HG02938 (cell line): ENCODE results near the gene CFAP61.

Experiments used
- ATAC-seq: cut with Tn5 transposase; IDR thresholded peaks from one replicate; pipeline ENCODE4 v1.9.1; 2021; ENCODE audit warnings: mild to moderate bottlenecking, moderate library complexity; ENCODE audit not compliant: unreplicated experiment

Gene CFAP61

GRCh38 chr20:20390393-20390792 is 338.1 kb downstream of the CFAP61 start:
- ATAC-seq, result no peak

DNA sequence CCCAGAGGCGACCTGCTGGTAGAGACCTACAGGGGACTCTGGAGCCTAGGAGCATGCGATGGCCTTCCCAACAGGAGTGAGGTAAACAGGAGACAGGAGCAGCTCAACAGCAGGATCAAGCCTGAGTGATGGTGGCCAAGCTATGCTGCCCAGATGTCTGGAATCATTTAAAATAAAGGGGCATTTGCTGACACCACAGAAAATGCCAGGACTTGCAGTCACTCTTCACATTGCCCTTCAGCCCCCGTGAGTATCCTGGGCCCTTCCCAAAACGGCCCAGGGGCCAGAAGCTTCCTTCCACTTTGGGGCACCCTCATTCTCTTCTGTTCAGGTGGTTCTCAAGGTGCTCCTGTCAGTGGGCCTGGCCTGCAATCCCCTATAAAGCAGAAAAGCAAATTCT is 338.8 kb downstream of the CFAP61 start:
- ATAC-seq, result no peak

DNA sequence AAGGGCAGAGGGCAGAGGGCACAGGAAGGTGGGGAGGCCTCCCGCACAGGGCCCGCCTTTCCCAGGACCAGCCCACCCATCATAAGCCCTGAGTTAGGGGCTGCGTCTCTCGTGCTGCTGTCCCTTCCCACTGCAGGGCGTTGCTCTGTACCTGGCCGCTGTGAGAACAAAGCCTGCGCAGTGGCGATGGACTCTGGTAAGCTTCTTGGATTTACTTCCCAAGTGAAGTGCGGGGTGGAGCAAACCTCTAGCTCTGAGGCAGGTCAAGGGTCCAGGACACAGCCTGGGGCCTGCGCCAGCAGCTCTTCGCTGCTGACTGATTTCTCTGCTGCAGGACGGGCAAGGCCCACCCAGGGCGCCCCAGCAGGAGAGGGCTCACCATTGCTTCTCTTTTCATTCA is 339.4 kb downstream of the CFAP61 start:
- no peak for ATAC-seq

GRCh38 chr20:20393207-20394120 is 341.1 kb downstream of the CFAP61 start:
- no peak for ATAC-seq

DNA sequence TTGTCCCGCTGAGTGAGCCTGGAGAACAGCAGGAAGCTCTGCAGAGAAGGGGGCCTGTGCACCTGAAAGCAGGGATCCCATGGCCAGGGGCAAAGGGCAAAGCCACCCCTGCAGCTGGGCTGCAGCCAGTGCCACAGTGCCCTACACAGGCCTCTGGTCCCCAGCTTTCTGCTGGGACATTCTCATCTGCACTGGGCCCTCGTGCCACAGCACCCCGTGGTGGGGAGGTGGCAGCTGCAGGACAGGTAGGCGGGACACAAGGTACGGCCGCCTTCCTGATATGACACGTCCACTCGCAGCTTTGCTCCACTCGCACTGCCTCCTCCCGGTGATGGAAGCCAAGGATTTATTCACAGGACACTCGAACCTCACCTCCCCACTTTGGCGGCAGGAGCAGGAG is 342.8 kb downstream of the CFAP61 start:
- no peak for ATAC-seq

GRCh38 chr20:20395903-20396568 is 343.7 kb downstream of the CFAP61 start:
- ATAC-seq, result no peak

DNA sequence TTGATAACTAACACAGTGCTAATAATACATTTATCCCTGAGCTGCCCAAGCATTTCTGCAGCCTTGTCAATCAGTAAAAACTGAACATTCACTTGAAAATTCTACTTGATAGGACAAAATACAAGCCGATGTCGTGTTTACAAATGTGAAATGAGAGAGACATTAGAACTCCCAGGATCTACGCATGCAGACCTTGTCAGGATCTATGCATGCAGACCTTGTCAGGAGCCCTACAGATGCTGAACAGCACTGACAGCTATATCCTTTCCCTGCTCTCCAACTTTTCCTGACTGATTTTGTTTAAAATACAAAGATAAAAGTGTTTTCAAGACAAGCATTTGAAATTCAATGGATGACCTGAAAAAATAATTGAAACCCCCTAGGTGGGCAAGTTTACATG is 344.5 kb downstream of the CFAP61 start:
- no peak for ATAC-seq

DNA sequence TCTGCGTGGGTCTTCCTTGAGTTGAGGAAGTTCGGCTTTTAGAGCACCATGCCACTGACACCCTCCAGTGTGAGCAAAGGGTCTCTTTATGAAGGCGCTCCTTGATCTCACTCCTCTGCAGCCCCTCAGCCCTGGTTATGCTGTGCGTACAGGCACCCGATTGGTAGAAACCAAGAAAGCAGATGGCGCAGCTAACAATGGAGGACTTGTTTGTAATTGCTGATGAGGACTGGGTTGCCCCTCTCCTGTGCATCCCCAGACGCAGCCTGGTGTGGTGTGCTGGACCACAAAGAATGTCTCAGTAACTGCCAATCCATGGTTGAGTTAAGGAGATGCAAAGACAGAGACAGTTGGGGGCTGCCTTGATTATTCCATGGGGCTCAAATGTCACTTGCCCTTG is 345.8 kb downstream of the CFAP61 start:
- no peak for ATAC-seq

DNA sequence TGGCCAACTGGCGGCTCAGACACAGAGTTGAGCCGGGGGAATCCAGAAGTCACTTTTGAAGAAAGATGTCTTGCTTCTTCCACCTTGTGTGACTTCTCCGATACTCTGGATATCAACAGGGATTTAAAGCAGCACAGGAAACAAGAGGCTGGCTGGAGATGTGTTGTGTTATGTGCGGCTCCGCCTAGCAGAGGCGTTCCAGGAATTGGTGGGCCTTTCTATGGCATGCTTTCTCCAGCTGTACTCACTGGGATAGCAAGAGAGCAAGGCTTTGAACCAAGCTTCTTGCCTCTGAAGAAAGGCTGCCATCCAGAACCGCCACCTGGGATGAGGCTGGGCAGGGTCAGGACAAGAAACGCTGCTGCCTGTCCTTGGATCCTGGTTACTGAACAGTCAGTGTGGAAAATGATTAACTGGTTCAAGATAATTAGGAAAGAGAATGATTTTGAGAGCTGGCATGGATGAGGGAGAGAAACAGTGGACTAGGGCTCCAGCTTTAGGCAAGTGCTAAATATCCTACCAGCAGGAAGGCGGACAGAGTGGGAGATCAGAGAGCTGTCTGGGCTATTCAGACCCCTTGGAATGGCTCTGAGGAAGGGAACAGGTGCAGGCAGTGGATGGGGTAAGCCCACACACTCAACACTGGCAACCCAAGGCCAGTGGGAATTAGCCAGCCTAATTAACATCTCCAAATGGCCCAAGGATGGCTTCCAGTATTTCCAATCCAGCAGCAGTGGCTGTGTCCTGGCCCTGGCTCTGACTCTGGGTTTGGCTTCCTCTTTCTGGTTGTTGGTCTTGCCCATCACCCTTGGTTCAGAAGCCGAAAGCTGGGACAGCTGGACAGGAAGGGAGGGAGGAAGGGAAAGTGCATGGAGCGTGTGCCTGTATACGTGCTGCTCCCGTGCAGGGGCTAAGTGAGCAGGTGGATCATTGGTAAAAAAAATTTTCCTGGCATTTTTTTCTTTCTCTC is 347.5 kb downstream of the CFAP61 start:
- no peak for ATAC-seq

DNA sequence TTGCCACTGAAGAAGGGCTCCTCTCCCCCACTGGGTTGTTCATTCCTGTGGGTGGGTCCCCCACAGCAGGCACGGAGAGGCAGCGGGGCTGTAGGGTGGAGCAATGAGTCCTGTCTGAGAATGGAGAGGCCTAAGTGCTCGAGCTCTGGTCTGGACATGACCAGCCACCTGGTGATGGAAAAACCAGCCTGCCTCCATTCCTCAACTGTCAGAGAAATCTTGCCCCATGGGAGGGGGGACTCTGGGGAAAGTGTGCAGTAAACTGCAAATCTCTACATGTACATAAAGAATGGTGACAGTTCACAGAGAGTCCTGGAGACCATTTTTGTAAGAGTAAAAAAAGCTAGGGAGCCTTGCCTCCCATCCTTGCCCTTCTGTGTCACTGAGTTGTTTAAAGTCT is 349.7 kb downstream of the CFAP61 start:
- ATAC-seq, result no peak

- no peak for ATAC-seq
These were observed 352.3 kb downstream of the CFAP61 start for GRCh38 chr20:20404633-20405032.

- ATAC-seq, result no peak
These were observed 353.3 kb downstream of the CFAP61 start for GRCh38 chr20:20405623-20406022.

- no peak for ATAC-seq
These were observed 354.0 kb downstream of the CFAP61 start for GRCh38 chr20:20406306-20406705.

- no peak for ATAC-seq
These were observed 355.8 kb downstream of the CFAP61 start for GRCh38 chr20:20407891-20408805.

GRCh38 chr20:20409331-20409730 is 357.0 kb downstream of the CFAP61 start:
- ATAC-seq, result no peak
